ENCODE data around the gene GRAMD4.

GRAMD4 gene

DNA sequence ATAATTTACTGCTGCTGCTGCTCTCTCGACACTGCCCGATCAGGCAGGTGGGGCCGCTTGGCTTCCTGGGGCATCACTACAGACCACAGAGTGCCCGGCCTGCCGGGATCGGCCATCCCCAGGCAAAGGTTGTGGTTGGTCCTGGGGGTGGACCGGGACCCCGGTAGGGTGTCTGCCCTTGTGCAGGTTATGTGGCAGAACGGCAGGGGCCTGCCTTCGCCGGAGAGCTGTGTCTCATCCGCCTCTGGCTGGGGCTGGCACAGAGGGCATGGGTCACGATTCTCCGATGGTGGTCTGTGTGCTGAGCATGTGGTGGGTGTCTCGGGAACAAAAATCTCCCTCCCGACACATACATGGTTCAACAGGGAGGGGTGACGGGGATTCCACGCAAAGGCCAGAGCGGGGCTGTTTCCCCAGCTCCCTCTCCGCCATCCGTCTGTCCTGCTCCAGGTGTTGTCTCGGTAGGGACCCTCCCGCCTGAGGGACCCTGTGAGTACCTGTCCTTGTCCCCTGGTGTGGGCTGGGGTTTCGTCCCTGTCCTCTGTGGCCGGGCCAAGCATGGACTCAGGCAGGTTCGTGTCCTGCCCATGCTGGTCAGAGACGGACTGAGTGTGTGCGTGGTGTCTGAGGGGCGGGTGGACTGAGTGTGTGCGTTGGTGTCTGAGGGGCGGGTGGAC, 7.8 kb downstream of the GRAMD4 start:
- TF ChIP-seq GATA2 (IDR thresholded peaks at IDR 0.05; ENCODE audit: low read depth, low read length) = no peak
- no peak for TF ChIP-seq GATA3 (IDR thresholded peaks at IDR 0.05; ENCODE audit: low read depth, low read length)

DNA sequence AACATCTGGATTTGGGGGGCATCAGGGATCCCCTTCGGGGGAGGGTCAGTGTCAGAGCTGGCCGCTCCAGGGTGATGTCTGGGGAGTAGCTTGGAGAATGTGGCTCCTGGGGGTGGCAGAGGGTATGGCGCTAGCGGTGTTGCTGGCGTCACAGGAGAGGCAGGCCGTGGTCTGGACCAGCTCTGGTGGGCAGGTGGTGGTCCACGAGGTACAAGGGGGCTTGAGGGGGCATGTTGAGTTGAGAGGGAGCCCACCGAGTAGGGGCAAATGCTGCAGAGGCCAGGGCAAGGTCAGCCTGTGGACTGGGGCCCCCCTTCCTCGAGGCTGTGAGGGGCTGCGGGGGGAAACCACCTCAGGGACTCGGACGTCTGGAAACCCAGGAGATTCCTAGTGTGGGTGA, 8.6 kb downstream of the GRAMD4 start:
- no peak for TF ChIP-seq GATA3 (IDR thresholded peaks at IDR 0.05; ENCODE audit: low read depth, low read length)

DNA sequence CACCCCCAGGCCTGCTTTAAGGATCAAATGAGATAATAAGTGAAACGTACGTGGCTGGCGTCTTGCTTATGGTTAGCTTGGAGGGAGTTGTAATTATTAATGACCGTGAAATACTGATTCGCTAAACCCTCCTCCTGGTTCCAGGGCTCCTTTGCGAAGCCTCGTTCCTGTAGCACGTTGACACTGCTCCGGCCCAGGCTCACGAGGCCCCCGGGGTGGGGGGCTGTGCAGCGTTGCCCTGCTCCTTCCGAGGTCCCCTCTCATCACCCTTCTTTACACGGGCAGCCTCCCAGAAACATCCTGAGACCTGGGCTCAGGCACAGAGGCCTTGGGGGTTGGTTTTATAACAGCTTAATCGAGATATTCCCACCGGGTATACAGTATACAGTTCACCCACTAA, 9.1 kb downstream of the GRAMD4 start:
- TF ChIP-seq GATA3 (IDR thresholded peaks at IDR 0.05; ENCODE audit: low read depth, low read length) (no peak), GATA2 (IDR thresholded peaks at IDR 0.05; ENCODE audit: low read depth, low read length) (no peak)

DNA sequence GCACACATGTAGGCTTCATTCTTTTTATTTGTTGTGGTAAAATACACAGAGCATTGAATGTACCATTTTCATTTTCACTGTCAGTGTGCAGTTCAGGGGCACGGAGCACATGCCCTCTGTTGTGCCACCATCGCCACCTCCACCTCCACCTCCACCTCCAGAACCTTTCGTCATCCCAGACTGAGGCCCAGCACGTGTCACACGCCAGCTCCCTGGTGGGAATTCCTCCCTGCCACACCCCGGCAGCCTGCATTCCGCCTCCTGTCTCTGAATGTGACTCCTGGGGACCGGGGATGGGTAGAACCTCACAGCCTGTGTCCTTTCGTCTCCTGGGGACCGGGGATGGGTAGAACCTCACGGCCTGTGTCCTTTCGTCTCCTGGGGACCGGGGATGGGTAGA, 10.9 kb downstream of the GRAMD4 start:
- TF ChIP-seq GATA3 (IDR thresholded peaks at IDR 0.05; ENCODE audit: low read depth, low read length) (no peak), GATA2 (IDR thresholded peaks at IDR 0.05; ENCODE audit: low read depth, low read length) (no peak)

DNA sequence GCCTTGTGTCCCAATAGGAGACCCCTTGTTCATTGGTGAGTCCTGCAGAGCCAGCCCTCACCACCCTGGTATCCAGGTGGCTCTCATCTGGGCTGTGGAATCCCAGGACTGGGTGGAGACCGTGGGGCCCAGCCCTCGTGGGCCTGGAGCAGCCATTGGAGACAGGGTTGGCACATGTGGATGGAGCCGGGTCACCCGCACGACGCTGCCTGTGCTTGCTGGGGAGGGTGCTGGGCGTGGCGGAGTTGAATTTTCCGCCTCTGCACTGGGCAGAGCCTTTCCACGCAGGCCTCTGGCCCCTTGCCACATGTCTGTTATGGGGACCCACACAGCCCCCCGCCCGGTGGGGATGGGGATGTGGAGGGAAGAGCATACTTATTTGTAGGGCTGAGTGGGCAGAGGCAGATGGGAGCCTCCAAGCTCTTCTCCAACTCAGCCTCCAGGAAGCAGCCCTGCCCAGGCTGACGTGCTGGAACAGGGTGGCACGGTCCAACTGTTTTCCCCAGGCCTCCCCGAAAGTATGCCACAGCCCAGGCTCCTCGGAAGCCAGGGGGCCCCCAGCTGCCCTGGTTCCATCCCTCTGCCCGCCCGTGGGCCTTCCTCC, 12.6 kb downstream of the GRAMD4 start:
- TF ChIP-seq GATA2 (IDR thresholded peaks at IDR 0.05; ENCODE audit: low read depth, low read length) = no peak
- TF ChIP-seq GATA3 (IDR thresholded peaks at IDR 0.05; ENCODE audit: low read depth, low read length) = no peak

DNA sequence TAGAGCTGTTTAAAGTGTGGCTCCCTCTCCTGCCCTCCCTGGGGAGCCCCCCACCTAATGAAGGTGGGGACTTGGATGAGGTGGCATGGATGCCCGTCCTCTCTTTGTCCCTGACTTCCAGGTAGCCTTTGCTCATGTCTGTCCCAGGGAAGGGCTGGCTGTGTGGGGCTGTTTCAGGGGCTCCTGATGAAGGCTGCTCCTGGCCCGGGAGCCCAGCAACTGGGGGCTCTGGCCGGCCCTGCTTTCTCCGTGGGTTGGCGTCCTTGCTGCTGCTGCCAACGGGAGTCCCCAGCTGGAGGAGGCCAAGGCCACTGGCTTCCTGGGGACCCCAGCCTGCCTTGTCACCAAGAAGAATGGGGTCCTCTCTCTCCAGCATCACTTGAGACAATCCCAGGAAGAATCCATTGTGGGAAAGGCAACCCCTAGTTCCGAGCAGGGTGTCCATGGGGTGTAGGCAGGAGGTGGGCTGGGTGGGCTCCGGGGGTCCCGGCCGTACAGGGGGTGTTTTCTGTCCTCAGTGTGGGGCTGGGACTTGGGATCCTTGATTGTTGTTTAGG, 13.2 kb downstream of the GRAMD4 start:
- no peak for TF ChIP-seq GATA2 (IDR thresholded peaks at IDR 0.05; ENCODE audit: low read depth, low read length)
- no peak for TF ChIP-seq GATA3 (IDR thresholded peaks at IDR 0.05; ENCODE audit: low read depth, low read length)

DNA sequence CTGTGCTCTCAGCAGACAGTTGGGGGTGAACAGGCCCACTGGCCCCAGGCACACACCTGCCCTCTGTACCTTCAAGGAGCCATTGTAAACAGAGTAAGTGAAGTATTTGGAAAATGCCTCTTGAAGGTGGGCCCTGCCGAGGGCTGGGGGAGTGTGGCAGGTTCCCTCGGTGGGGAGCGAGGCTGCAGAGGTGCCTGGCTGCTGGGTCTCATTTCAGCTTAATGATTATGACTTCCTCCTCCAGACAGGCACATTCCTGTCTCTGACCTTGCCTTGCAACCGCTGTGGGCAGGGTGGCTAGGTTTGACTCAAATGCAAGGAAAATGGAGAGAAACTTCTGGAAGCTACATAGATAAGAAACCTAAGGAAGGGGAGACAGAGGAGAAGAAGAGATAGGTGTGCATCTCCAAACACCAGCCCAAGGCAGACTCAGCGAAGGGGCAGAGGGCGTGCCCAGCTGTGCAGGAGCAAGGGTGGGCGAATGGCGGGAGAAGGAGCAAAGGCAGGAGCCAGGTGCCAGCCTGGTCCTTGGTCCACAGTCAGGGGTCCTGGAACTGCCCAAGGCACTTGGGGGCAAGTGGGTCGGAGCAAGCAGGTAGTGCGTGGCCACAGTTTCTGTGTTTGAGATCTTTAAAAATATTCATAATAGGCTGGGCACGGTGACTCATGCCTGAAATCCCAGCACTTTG, 14.0 kb downstream of the GRAMD4 start:
- no peak for TF ChIP-seq GATA2 (IDR thresholded peaks at IDR 0.05; ENCODE audit: low read depth, low read length)
- no peak for TF ChIP-seq GATA3 (IDR thresholded peaks at IDR 0.05; ENCODE audit: low read depth, low read length)

DNA sequence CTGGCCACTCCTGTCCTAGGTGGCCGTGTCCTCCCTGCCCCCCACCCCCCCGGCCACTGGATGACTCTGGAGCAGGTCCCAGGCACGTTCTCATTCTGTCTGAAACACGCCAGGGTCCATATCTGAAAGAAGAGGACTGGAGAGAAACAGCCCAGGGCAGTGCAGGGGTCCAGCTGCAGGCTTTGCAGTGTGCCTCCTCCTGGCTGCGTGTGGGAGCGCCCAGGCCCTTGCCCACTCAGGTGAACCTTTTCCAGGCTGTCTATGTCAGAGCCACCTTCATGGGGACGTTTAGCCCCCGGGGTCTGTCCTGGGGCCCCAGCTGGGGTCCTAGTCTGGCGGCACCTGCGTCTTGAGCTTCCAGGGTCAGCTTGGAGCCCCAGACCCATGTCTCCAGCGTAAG, 15.6 kb downstream of the GRAMD4 start:
- TF ChIP-seq GATA2 (IDR thresholded peaks at IDR 0.05; ENCODE audit: low read depth, low read length) = no peak
- TF ChIP-seq GATA3 (IDR thresholded peaks at IDR 0.05; ENCODE audit: low read depth, low read length) = no peak

DNA sequence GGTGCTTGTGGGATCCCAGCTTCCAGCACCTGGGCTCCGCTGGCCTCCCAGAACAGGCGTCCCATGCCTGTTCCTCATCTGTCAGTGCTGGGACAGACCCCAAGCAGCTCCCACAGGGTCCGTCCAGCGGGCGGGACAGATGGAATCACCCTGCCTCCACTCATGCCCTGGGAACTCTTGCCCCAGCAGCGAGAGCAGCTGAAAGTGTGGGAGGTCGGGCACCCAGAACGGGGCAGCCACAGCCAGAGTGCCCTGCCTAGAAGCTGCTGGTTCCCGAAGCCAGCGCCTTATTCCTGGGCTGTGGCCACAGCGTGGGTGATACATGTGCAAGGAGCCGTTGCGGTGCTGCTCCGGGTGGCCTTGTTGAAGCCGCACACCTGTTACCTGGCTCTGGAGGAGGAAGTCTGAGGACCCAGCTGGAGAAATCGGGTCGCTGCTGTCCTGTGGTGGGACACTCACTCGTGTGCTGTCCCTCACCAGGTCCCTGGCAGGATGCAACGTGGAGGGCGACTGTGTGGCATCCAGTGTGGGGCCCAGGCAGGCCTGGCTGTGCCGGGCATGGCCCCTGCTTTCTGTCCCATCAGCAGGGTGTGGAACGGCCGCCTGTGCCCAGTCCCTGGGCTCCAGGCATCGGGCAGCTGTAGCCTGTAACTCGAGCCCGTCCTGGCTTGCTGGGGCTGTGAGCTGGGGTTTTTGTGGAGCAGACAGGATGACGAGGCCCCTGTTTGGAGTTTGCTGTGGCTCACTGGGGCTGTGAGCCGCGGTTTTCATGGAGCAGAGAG, 16.2 kb downstream of the GRAMD4 start:
- TF ChIP-seq GATA3 (IDR thresholded peaks at IDR 0.05; ENCODE audit: low read depth, low read length) (no peak), GATA2 (IDR thresholded peaks at IDR 0.05; ENCODE audit: low read depth, low read length) (no peak)

DNA sequence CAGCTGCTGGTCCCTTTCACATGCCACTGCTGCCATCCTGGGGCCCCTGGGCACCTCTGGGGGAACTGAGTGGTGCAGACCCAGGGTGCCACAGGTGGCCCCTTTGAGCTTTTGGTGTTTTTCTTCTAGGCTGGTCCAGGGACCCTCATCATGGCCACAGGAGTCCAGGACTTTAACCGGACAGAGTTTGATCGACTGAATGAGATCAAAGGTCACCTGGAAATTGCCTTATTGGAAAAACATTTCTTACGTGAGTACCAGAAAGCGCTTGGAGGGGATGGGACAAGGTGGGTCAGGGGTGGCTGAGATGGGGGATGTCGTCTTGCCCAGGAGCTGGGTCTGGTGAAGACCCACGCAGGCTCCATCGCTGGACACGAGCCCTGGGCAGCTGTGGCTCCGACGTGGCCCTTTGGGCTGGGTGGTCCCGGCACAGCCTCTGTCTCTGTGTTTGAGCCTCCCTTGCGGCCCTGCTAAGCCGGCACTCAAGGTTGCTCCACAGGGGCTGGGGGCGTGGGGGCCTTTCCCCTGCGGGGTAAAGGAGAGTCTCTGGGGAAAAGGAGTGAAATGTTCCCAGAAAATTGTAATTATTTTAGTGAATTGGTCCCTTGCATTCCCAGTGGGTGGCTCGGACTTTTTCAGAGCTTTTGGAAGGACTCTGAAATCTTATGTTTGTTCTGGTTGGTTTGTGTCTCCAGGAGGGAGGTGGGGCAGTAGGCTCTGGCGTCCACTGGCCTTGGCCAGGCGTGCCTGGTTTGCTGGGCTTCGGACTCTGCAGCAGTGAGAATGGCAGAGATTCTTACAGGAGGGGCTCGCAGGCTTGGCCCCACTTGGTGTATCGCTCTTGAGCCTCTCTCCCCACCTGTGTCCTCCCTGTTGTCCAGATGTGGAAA, 17.8 kb downstream of the GRAMD4 start:
- no peak for TF ChIP-seq GATA3 (IDR thresholded peaks at IDR 0.05; ENCODE audit: low read depth, low read length)
- TF ChIP-seq GATA2 (IDR thresholded peaks at IDR 0.05; ENCODE audit: low read depth, low read length) = no peak

DNA sequence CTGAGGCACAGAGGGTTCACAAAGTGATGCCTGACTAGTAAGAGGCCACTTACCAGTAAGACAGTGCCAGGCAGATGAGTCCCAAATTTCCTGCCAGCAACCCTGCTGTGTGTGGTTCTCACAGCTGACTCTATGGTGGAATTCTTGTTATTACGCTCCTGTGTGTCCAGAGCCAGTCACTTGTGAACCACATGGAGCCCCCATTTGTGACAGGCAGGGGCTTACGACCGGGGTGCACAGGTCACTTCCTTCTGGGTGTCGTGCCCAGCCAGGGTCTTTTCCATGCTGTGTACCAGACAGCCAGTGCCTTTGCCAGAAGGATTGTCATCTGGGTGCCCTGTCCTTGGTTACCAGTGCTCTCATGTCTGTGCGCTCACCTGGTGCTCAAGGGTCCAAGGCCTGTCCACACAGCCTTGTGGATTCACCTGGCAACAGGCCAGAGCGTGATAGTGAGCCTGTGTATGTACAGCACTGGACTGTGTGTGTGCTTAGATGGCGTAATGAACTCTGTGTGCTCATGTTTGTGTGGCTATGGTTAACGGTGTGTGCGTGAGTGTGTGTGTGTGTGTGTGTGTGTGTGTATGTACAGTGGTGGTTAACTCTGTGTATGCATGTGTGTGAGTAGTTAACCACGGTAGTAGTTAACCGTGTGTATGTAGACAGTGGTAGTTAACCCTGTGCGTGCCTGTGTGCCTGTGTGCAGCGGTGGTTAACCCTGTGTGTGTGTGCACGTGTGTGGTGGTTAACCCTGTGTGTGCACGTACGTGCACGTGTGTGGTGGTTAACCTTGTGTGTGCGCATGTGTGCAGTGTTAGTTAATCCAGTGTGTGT, 18.6 kb downstream of the GRAMD4 start:
- TF ChIP-seq GATA2 (IDR thresholded peaks at IDR 0.05; ENCODE audit: low read depth, low read length) (no peak), GATA3 (IDR thresholded peaks at IDR 0.05; ENCODE audit: low read depth, low read length) (no peak)

DNA sequence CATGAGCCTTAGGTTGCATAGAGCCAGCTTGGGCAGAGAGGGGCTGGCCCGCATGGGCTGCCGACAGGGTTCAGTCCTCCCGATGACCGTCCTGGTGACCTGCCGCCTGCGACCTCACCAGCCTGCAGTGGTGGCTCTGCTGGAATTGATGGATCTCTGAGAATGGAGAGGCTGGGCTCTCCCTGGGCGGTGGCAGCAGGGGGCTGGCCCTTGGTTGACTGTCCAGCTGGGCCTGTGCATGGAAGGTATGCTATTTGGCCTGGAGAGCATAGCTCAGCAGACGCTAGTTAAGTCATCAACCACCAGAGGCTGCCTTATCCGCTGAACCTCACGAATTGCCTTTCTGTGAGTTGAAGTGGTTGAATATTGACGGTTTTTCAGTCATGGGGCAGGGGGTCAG, 19.7 kb downstream of the GRAMD4 start:
- TF ChIP-seq GATA3 (IDR thresholded peaks at IDR 0.05; ENCODE audit: low read depth, low read length) (no peak), GATA2 (IDR thresholded peaks at IDR 0.05; ENCODE audit: low read depth, low read length) (no peak)

Data from SH-SY5Y (cell line).